Hippocampal formation (tissue), 2 donors: ENCODE results near the gene CPSF6.
A peak's percentile ranks its signal among the peaks of the same experiment; 100 is the strongest.
"Not testable (repeated sequence)": the region's sequence is repeated elsewhere in the genome, so short reads cannot be mapped to it uniquely, and the experiment has no call there.

ENCODE experiments used
- DNase-seq, 2 donors: peaks; one replicate each; lab custom pipeline; 2025; lab: John Stamatoyannopoulos, UW

CPSF6 gene

GRCh38 chr12:69258655-69259054 is 19.3 kb downstream of the CPSF6 start:
- DNase-seq: no peak

GRCh38 chr12:69262264-69262974 is 23.1 kb downstream of the CPSF6 start:
- no peak for DNase-seq

- DNase-seq: no peak
Observed at GRCh38 chr12:69265205-69265604, 25.8 kb downstream of the CPSF6 start.

- DNase-seq: not testable (repeated sequence)
Observed at GRCh38 chr12:69265633-69266032, 26.3 kb downstream of the CPSF6 start.

GRCh38 chr12:69266036-69266635 is 26.8 kb downstream of the CPSF6 start:
- no peak for DNase-seq

GRCh38 chr12:69269736-69270135 is 30.4 kb downstream of the CPSF6 start:
- no peak for DNase-seq

- DNase-seq: no peak
Observed at GRCh38 chr12:69272511-69272910, 33.1 kb downstream of the CPSF6 start.

- no peak for DNase-seq
Observed at GRCh38 chr12:69274861-69275260, 35.5 kb downstream of the CPSF6 start.

GRCh38 chr12:69275471-69275891 is 36.1 kb downstream of the CPSF6 start:
- no peak for DNase-seq

- no peak for DNase-seq
Observed at GRCh38 chr12:69278814-69279782, 39.7 kb downstream of the CPSF6 start.

- DNase-seq: peak; percentile 27 to 53
Observed at GRCh38 chr12:69284131-69284530, 44.8 kb downstream of the CPSF6 start.

- DNase-seq: no peak
Observed at GRCh38 chr12:69287556-69287955, 48.2 kb downstream of the CPSF6 start.

GRCh38 chr12:69290545-69291277 is 51.3 kb downstream of the CPSF6 start:
- peak; percentile 63 to 71 for DNase-seq

GRCh38 chr12:69291278-69291593 is 51.9 kb downstream of the CPSF6 start:
- no peak for DNase-seq

GRCh38 chr12:69298133-69298532 is 58.8 kb downstream of the CPSF6 start:
- no peak for DNase-seq

- no peak for DNase-seq
Observed at GRCh38 chr12:69298947-69299346, 59.6 kb downstream of the CPSF6 start.

- no peak for DNase-seq
Observed at GRCh38 chr12:69304284-69304683, 64.9 kb downstream of the CPSF6 start.

- DNase-seq: no peak
Observed at GRCh38 chr12:69309461-69309860, 70.1 kb downstream of the CPSF6 start.

GRCh38 chr12:69313209-69313608 is 73.8 kb downstream of the CPSF6 start:
- no peak for DNase-seq

GRCh38 chr12:69316784-69317183 is 77.4 kb downstream of the CPSF6 start:
- not testable (repeated sequence) for DNase-seq

- not testable (repeated sequence) for DNase-seq
Observed at GRCh38 chr12:69317233-69317632, 77.9 kb downstream of the CPSF6 start.

GRCh38 chr12:69318225-69318624 is 78.9 kb downstream of the CPSF6 start:
- no peak for DNase-seq
